Transverse colon (tissue), 4 donors: ENCODE data around the gene BMS1.

Source experiments
- EP300 ChIP-seq: sonication (generic); formaldehyde crosslinking; IDR thresholded peaks from one replicate; pipeline ENCODE4 v1.6.1; 2017; ENCODE audit warnings: antibody characterized with exemption, low read depth
- POLR2A ChIP-seq: fragments of 450-650 bp; IDR thresholded peaks from one replicate; pipeline ENCODE4 v1.6.1; 2016; ENCODE audit warnings: antibody characterized with exemption, mild to moderate bottlenecking, moderate library complexity
- POLR2AphosphoS5 ChIP-seq, 3 donors: sonication (generic); formaldehyde crosslinking; IDR thresholded peaks; one replicate each; pipeline ENCODE4 v1.6.1; 2016; ENCODE audit warnings: antibody characterized with exemption in 3 of 3
- TF ChIP-seq, protein P1 (sequence below), 5 experiments: fragments of 200-600 bp in 3 of 5; fragments of 450-650 bp in 2 of 5; sonication (generic) in 3 of 5; IDR thresholded peaks; 1 replicate in 2 of 5; 2 replicates in 3 of 5; pipeline ENCODE4 v1.5.1; 2016 to 2017; ENCODE audit warnings: antibody characterized with exemption in 5 of 5, inconsistent platforms in 3 of 5, mild to moderate bottlenecking in 2 of 5, moderate library complexity in 1 of 5

DNA sequence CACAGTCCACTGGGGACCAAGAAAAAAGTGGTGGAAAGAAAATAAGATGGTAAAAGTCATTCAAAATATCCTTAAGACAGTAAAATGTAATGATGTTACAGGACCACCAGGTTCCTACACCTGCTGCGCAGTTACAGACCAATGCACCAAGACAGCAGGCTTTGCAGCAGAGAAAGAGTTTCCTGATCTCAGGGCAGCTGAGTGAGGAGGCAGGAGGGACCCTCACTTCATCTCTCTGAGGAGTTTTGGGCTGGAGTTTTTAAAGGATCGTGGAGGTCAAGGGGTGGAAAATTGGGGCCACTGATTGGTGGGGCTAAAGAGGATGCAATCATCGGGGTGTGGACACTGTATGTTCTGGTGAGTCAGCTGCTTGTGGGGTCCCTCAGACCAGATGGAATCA, 100.0 kb downstream of the BMS1 start:
- TF ChIP-seq, protein P1, sequence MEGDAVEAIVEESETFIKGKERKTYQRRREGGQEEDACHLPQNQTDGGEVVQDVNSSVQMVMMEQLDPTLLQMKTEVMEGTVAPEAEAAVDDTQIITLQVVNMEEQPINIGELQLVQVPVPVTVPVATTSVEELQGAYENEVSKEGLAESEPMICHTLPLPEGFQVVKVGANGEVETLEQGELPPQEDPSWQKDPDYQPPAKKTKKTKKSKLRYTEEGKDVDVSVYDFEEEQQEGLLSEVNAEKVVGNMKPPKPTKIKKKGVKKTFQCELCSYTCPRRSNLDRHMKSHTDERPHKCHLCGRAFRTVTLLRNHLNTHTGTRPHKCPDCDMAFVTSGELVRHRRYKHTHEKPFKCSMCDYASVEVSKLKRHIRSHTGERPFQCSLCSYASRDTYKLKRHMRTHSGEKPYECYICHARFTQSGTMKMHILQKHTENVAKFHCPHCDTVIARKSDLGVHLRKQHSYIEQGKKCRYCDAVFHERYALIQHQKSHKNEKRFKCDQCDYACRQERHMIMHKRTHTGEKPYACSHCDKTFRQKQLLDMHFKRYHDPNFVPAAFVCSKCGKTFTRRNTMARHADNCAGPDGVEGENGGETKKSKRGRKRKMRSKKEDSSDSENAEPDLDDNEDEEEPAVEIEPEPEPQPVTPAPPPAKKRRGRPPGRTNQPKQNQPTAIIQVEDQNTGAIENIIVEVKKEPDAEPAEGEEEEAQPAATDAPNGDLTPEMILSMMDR (IDR thresholded peaks at IDR 0.05), result no peak
- TF ChIP-seq POLR2A (no peak), POLR2AphosphoS5 (IDR thresholded peaks at IDR 0.05) (no peak), EP300 (no peak)
